ENCODE data around the gene LHX2. TPM values are rescaled to one million over a fixed set of nuclear protein-coding genes. Genes with fewer than 3 reads are reported as not detected.

Gene LHX2
- total RNA-seq, 4 donors from 2014 or later: 0.22 TPM; not detected in 3

- TF ChIP-seq POLR2A (IDR thresholded peaks at IDR 0.05) (no peak), CTCF (IDR thresholded peaks at IDR 0.05) (no peak)
- peaks cover 0 to 13% (median 0%) of the 10 kb centered on the region in 4 donors for H3K27me3 ChIP-seq
- H3K9me3 ChIP-seq: no peaks in the 10 kb centered on the region
- H3K27ac ChIP-seq: peak overlapping the region in 1 of 4 donors; percentile 59
- H3K4me1 ChIP-seq: peaks cover 0 to 18% (median 15%) of the 10 kb centered on the region in 3 donors
- WGBS, 2 donors: 47 to 66% methylated on average over 3 of the region's 3 CpGs
- intact Hi-C loops (cut with DNase I): no loop called here
- H3K4me3 ChIP-seq: no peak overlapping the region
- DNase-seq: no peak
- H3K36me3 ChIP-seq: no peaks in the 10 kb centered on the region
These were observed 66.5 kb downstream of the LHX2 start for GRCh38 chr9:124077915-124078572.

GRCh38 chr9:124078641-124079040 is 67.1 kb downstream of the LHX2 start:
- no peak overlapping the region for H3K27ac ChIP-seq
- WGBS, 2 donors: 55 to 61% methylated on average over 4 of the region's 4 CpGs
- H3K27me3 ChIP-seq: peaks cover 0 to 7% (median 0%) of the 10 kb centered on the region in 4 donors
- TF ChIP-seq CTCF (IDR thresholded peaks at IDR 0.05) (no peak), POLR2A (IDR thresholded peaks at IDR 0.05) (no peak)
- peaks cover 0 to 18% (median 15%) of the 10 kb centered on the region in 3 donors for H3K4me1 ChIP-seq
- no peaks in the 10 kb centered on the region for H3K9me3 ChIP-seq
- DNase-seq: no peak
- H3K4me3 ChIP-seq: no peak overlapping the region
- intact Hi-C loops (cut with DNase I): no loop called here
- no peaks in the 10 kb centered on the region for H3K36me3 ChIP-seq

DNA sequence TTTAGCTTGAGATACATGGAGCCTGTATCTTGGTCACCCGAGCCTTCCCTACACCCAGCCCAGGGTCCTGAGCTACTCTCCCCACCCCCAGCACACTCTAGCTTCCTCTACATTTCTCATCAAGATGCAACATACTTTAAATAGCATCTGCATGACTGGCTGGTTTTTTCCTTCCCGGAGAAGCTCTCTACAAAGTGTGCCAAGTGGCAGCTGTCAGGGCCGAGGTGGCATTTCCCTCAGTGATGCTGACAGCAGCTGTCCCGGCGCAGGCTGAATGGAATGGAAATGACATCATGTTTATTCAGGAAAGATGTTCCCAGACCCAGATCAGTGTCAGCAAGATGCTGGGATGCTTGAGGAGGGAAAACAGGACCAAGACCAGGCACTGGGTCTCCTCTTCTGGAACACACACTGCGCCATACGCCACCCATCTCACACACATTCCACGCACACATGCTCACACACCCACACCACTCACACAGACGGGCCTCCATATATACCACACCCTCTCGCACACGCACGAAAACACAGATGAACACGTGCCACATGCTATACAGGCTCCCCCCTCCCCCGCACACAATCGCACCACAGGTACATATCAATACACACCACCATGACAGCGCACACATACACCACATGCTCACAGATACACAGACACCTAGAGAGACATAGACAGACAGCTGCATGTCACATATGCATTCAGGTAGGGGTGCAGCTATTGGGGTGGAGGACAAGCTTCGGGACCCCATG is 67.8 kb downstream of the LHX2 start:
- H3K9me3 ChIP-seq: no peaks in the 10 kb centered on the region
- H3K4me1 ChIP-seq: peaks cover 0 to 18% (median 15%) of the 10 kb centered on the region in 3 donors
- H3K27ac ChIP-seq: no peak overlapping the region
- TF ChIP-seq CTCF (IDR thresholded peaks at IDR 0.05) (no peak), POLR2A (IDR thresholded peaks at IDR 0.05) (no peak)
- WGBS, 2 donors: 71 to 75% methylated on average over 15 to 17 of the region's 17 CpGs
- peaks cover 0 to 6% (median 0%) of the 10 kb centered on the region in 4 donors for H3K27me3 ChIP-seq
- H3K36me3 ChIP-seq: no peaks in the 10 kb centered on the region
- DNase-seq: no peak
- no peak overlapping the region for H3K4me3 ChIP-seq
- intact Hi-C loops (cut with DNase I): no loop called here

GRCh38 chr9:124082622-124083021 is 71.1 kb downstream of the LHX2 start:
- 63 to 81% methylated on average over 1 to 2 of the region's 2 CpGs for WGBS, 2 donors
- no peak overlapping the region for H3K27ac ChIP-seq
- H3K4me3 ChIP-seq: no peak overlapping the region
- peaks cover 0 to 14% (median 4%) of the 10 kb centered on the region in 3 donors for H3K9me3 ChIP-seq
- TF ChIP-seq CTCF (IDR thresholded peaks at IDR 0.05): no peak
- TF ChIP-seq POLR2A (IDR thresholded peaks at IDR 0.05): no peak
- peaks cover 0 to 16% (median 11%) of the 10 kb centered on the region in 3 donors for H3K4me1 ChIP-seq
- H3K27me3 ChIP-seq: peaks cover 0 to 13% (median 0%) of the 10 kb centered on the region in 4 donors
- no peaks in the 10 kb centered on the region for H3K36me3 ChIP-seq
- intact Hi-C loops (cut with DNase I): no loop called here
- DNase-seq: no peak

Other genes starting within 250 kb of the LHX2 start
- 10 to 100 TPM in 3 of 4 donors, 1 to 10 TPM in 1; 5.3 to 16.0 (median 12.9) TPM for gene DENND1A, start 81.6 kb upstream of the LHX2 start, total RNA-seq
- gene NEK6, start 246.2 kb downstream of the LHX2 start, total RNA-seq: 10 to 100 TPM in 2 of 4 donors, 1 to 10 TPM in 2; 2.0 to 15.3 (median 7.3) TPM

All from esophagus squamous epithelium (tissue), 5 donors.